HG02623 (cell line): Measurements from ENCODE around the gene RPS14.
"Not testable (repeated sequence)": the region's sequence is repeated elsewhere in the genome, so short reads cannot be mapped to it uniquely, and the experiment has no call there.

Experiments used
- ATAC-seq: cut with Tn5 transposase; IDR thresholded peaks from one replicate; pipeline ENCODE4 v1.9.1; 2021; ENCODE audit warnings: moderate library complexity; ENCODE audit not compliant: unreplicated experiment

Gene RPS14

DNA sequence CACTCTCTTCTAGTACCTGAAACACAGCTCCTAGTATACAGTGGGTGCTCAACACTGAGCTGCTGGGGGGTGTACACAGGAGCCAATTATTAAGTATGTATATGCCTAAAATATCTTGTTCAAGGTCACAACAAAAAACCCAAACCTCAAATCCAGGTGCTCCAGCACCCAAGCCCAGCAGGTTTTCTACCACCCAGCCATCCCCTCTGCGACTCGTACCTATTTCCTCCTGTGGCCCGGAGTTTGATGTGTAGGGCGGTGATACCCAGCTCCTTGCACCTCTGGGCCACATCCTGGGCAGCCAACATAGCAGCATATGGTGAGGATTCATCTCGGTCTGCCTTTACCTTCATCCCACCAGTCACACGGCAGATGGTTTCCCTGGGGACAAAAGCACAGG lies 3.0 kb downstream of the RPS14 start:
- no peak for ATAC-seq

DNA sequence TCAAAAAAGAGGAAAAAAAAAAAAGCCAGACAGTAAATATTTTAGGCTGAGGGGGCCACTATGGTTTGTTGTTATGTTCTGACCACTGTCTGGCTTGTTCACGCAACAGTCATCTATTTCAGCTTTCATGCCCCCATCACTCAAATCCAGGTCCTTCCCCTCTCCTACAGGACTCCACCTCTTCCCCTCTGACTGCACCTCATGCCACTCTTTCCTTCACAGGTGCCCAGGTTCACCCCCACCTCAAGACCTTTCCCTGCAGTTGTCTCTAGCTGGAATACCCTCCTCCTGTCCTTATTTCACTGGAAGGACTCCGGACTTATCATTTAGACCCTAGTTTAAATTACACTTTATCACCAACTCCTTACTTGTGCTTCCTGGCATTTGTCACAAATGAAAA lies 3.5 kb downstream of the RPS14 start:
- ATAC-seq = no peak

DNA sequence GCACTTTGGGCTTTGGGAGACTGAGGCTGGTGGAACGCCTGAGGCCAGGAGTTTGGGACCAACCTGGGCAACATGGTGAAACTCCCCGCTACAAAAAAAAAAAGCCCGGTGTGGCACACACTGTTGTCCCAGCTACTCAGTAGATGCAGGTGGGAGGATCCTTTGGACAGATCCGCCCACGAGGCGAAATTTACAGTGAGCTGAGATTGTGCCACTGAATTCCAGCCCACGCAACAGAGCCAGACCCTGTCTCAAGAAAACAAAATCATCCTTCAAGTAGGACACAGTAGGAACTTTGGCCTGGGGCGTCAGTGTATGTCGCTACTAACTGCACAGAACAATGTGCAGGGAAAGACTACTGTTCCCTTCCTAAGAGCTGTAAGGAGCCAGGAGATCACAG lies 4.8 kb downstream of the RPS14 start:
- ATAC-seq = no peak

DNA sequence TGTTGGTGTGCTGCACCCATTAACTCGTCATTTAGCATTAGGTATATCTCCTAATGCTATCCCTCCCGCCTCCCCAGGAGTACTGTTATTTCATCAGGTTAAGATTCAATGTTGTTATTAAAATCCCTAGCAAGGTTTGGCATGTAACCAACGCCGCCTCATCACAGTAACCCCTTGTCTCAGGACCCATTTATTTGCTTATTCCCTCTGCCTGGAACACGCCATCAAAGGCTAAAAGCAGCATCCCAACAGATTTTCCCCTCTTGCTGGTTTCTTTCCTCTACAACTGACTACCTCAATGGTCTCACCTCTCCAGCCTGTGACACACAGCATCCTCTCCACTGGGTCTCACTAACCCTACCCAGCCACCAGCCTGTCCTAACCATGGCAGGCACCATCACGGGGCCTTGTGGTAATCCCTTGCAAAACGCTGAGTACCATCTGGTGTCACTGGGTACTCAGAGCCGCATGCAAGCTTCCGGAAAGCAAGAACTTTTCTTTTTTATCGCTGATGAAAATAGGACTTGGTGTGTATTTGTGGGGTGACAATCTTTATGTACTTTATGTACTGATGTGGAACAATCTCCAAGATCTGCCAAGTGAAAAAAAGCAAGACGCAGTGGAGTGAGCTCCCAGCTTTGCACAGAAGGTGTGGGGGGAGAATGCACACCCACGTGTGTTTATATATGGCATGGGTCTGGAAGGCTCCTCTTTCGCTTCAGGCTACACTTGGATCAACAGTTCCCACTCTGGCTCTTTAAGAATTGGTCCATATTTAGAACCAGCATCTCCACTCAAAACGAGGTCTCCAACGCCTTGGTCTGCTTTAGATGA lies 6.1 kb downstream of the RPS14 start:
- ATAC-seq = no peak

DNA sequence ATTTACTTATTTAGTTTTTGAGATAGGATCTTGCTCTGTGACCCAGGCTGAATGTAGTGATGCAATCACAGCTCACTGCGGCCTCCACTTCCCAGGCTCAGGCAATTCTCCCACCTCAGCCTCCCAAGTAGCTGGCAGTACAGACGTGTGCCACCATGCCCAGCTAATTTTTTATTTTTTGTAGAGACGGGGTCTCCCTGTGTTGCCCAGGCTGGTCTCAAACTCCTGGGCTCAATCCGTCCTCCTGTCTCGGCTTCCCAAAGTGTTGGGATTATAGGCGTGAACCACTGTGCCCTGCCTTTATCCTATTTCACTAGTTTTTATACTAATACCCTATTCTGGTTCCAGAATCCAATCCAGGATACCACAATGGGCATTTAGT lies 6.8 kb downstream of the RPS14 start:
- no peak for ATAC-seq

DNA sequence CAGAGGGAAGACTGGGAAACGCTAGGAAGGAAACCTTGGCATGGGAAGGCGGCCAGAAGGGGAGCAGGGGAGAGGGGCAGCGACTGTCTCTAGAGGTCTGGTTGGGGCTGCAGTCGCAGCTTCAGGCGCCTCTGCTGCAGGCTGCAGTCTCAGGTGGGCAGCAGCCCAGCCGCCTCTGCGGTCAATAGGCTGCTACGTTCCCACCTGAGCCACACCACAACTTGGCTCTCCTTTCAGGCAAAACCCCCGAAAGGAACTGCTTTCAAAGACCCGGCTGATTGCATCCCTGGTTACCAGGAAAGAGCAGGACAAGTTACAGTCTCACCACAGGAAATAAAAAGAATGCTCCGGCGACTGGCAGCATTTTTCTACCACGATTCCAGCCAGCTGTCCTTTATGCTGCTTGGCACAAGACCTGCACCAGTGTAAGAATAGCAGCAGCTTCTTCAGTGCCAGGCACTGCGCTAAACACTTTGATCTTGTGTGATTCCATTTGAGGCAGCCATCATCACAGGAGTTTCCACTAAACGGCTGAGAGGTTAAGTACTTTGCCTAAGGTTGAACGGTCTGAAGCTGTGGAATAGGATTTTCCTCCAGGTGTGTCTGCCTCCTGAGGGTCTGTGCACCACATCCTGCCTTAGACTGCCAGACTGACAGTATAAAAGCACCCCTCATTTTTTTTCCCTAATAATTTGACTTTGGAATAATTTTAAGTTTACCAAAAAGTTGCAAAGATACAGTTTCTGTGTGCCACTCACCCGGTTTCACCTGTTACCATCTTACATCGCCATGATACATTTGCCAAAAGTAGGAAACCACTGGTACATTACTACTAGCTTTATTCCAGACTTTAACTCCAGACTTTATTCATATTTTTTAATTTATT lies 7.5 kb downstream of the RPS14 start:
- no peak for ATAC-seq

DNA sequence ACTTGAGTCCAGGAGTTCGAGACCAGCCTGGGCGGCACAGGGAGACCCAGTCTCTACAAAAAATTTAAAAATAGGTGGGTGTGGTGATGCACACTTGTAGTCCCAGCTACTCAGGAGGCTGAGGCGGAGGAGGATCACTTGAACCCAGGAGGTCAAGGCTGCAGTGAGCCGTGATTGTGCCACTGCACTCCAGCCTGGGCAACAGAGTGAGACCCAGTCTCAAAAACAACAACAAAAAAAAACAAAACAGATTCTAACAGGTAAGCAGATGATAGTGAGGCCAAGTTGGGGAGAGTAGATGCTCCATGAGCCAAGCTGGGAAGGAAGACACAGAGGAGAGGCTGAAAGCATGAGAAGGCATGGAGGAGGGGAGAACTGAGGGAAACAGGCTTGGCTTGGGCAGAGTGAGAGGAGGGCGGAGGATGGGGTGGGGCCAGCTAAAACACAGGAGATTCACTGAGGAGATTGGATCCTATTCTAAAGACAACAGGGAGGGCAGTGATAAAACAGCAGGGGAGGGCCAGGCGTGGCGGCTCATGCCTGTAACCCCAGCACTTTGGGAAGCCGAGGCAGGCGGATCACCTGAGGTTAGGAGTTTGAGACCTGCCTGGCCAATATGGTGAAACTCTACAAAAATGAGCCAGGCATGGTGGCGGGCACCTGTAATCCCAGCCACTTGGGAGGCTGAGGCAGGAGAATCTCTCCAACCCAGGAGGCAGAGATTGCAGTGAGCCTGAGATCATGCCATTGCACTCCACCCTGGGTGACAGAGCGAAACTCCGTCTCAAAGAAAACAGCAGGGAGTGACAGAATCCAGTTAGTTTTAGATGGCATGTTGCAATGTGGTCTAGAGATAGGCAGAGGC lies 8.4 kb downstream of the RPS14 start:
- no peak for ATAC-seq

DNA sequence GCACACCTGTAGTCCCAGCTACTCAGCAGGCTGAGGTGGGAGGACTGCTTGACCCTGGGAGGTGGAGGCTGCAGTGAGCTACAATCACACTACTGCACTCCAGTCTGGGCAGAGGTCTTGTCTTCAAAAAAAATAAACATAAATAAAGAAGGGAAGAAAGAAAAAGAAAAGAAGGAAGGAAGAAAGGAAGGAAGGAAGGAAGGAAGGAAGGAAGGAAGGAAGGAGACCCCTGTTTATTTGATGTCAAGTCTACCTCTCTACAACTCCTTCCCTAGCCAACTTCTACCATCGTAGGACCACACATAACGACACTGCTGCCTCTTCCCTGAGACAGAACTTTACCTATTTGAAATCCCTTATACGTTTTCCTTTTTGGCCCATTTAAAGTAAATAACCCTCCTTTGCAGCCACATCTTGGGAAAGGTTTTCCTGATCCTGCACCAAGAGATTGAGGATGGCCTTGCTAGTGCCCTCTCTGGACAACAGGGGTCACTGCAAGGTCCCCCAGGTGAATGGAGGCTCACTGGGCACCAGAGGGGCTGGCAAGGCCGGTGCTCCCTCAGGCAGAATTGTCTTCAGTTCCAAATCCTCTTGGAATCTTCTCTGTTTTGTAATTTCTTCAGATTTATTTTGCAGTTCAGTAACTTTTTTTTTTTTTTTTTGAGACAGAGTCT lies 10.5 kb downstream of the RPS14 start:
- ATAC-seq = no peak

DNA sequence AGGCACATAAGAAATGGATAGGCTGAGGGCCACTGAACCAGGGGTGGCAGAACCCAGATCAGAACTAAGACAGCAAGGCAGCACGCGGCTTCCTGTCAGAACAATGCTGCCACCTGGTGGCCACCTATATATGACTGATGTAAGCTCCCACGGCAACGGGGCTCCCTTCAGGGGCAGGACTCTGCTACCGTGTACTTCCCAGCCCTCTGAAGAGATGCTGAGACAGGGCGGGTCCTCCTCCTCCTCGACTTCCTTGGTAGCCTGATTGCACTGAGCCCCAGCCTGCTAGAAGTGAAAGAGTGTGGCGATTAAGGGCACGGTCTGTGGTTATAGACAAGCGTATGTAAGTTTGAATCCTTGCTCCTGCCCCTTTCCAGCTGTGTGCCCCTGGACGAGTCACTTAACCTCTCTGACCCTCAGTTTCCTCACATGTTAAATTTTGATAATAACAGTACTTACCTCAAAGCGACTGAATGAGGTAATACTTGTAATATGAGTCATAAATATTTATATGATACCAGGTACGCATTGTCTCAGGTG lies 13.3 kb downstream of the RPS14 start:
- peak; percentile 94 for ATAC-seq

DNA sequence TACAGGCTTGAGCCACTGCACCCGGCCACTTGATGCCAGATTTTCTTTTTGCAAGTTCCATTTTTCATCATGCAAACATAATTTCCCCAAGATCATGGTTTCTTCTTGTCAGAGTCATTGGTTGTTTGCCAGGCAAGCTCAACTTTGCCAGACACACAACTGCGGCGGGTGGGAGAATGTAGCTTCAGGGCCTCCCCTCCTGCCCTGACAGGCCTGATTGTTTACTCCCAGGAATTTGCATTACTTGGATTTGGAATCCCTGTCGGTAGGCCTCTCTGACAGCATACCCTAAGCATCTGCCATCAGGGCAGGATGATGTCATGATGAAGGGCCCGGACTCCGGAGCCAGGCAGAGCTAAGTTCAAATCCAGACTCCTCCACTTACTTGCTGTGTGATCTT lies 15.1 kb downstream of the RPS14 start:
- ATAC-seq = no peak

DNA sequence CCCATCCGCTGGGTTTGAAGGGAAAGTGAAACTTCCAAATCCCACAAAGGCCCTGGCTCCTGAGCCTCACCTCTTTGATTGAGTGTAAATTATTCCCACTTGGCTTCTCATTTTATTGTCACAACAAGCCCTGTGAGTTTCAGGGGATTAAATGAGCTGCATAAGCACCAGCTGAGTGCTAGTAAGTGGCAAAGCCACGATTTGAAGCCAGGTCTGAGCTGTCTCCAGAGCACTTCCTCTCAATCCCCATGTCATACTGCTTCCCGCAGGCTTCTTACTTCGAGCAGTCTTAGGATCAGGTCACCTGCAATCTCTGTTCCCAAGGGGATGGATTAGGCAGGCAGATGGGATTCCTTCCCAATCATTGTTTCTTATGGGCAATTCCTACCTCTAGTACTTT lies 18.0 kb downstream of the RPS14 start:
- no peak for ATAC-seq

DNA sequence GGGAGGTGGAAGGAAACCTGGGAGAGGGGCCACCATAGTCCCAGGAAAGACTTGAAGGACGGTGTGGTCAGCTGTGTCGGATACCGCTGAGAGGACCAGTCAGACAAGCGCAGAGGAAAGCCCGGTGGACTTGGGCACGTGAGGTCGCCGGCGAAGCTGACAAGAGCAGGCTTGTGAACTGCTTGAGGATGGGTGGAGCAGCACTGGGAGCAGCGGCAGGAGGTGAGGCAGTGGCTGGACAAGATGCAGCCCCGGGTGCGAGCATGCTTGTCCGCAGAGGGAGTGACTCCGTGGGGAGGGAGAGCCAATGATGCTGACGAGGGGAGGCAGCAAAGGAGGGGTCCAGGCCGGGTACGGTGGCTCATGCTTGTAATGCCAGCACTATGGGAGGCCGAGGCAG lies 18.5 kb downstream of the RPS14 start:
- ATAC-seq = no peak

DNA sequence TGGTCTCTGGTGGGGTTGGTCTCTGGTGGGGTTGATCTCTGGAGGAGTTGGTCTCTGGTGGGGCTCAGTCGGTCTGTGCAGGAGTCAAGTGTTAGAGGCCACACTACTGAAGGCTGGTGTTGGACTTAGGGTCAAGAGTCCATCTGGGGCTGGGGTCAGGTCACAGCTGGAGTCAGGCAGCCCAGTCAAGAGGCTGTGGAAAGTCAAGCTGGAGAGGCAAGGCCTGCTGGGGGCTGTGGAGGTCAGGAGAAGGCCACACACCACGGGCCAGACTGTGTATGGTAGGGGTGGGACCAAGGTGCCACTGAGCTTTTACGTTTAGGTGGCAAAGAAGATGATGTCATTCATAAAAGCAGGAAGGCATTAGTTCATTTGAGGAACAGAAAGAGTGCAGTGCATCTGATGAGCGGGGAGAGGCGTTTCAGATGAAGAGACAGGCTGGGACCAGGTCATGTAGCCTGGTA lies 20.1 kb downstream of the RPS14 start:
- ATAC-seq = no peak

DNA sequence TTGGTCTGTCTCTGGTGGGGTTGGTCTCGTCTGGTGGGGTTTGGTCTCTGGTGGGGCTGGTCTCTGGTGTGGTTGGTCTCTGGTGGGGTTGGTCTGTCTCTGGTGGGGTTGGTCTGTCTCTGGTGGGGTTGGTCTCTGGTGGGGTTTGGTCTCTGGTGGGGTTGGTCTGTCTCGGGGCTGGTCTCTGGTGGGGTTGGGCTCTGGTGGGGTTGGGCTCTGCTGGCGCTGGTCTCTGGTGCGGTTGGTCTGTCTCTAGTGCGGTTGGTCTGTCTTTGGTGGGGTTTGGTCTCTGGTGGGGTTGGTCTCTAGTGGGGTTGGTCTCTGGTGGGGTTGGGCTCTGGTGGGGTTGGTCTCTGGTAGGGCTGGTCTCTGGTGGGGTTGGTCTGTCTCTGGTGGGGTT lies 20.6 kb downstream of the RPS14 start:
- no peak for ATAC-seq

DNA sequence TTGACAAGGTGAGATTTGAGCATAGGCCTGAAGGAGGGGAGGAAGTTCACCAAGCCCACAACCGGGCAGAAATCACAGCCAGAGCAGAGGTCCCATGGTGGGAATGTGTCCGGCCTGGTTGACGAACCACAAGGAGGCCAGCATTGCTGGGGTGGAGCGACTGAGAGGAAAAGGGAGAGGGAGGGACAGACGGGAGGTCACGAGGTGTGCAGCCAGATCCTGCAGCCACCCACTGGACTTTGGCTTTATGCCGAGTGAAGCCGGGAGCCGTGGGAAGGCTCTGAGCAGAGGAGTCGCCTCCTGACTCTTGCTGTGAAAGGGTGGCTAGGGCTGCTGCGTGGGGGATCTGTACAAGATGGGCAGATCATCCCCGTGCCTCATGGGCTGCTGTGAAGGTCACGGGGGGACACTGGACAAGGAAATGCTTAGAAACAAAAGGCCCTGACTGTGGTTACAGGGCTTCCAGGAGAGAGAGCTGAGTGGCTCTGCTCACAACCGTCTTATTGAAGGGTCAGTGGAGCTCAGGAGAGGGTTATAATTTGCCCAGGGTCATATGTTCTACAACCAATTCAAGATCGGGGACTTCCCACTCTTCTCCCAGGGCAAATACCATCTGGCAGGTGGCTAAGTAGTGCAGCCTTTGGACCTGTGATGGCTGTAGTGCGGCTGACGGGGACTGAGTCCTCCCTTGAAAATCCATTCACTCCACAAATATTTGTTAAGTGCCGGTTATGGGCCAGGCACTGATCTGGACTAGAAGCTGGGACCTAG lies 21.2 kb downstream of the RPS14 start:
- ATAC-seq = no peak

DNA sequence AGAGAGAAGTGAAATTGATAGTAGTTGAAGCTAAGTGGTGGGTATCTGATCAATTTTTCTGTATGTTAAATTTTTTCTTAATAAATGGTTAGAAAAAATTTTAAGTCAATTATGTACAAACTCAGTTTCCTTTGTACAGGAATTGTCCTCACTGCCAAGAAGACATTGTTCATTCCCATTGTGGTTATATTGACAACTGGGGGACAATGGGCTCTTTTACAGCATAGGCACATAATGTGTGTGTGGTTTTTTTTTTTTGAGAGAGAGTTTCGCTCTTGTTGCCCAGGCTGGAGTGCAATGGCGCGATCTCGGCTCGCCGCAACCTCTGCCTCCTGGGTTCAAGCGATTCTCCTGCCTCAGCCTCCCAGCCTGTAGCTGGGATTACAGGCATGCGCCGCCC lies 23.4 kb downstream of the RPS14 start:
- not testable (repeated sequence) for ATAC-seq

DNA sequence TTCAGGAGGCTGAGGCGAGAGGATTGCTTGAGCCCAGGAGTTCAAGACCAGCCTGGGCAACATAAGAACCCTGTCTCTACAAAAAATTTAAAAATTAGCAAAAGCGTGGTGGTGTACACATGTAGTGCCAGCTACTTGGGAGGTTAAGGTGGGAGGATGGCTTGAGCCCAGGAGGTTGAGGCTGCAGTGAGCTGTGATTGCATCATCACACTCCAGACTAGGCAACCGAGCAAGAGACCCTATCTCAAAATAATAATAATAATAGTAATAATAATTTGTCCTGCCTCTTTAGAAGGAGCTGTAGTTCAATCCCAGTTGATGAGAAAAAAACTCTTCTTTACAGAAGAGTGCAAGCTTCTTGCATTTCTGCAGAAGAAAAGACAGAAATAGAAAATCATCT lies 26.8 kb downstream of the RPS14 start:
- no peak for ATAC-seq

DNA sequence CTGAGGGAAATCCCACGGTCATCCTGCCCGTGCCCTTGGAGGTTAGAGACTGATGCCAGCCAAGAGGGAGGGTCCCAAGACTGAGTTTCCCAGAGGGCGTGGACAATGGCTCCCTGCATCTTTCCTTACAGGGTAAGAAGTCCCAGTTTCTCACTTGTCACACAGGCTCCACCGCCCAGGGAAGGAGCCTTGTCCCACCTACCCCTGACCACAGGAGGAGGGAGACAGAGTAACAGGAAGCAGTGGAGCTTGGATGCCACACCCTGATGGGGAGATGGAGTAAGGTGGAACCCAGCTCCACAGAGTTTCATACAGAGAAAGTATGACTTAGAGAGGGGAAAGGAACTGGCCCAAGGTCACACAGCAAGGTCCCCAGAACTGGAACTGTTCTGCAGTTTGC lies 27.5 kb downstream of the RPS14 start:
- no peak for ATAC-seq

DNA sequence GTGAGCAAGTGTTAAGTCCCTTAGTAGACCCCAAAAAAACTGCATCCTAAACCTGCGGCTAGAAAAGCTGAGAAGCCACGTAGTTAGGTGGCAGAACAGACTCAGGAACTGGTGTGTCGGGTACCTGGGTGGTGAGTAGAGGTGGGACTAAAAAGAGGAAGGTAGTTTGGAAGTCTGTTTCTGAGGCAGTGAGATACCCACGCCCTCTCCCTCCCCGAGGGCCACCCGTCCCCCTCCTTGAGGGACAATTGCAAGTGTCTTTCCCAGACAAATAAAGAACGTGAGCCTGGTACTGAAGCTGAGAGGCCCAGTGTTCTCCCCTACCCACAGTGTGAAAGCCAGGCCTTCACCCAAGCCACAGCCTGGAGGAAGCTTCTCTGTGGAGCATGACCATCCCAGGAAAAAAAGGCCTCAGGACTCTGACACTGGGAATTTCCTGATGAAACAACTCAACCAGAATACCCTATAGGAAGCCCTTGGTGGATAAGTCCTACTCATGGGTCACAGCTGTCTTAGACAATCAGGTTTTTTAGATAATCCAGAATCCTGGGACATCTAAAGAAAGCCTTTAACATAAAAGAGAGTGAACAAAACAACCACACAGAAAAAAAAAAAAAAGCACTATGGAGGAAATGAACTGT lies 29.8 kb downstream of the RPS14 start:
- ATAC-seq = peak; percentile 57
